Endothelial cell (in vitro differentiated cells): ENCODE data around the gene LYPD6. TPM values are rescaled to one million over a fixed set of nuclear protein-coding genes. Genes with fewer than 3 reads are reported as not detected.
"Not testable (repeated sequence)": the region's sequence is repeated elsewhere in the genome, so short reads cannot be mapped to it uniquely, and the experiment has no call there.

Experiments
- DNase-seq: peaks from one replicate; pipeline ENCODE4 v3.0.0; 2021; ENCODE audit warnings: low spot score
- H3K27ac Mint-ChIP-seq: one replicate; pipeline ENCODE4 v1.8.0; 2021; ENCODE audit warnings: mixed read lengths, inconsistent platforms; ENCODE audit not compliant: unreplicated experiment
- H3K27me3 Mint-ChIP-seq: one replicate; pipeline ENCODE4 v1.8.0; 2021; ENCODE audit warnings: mild to moderate bottlenecking, moderate library complexity, mixed read lengths, inconsistent platforms; ENCODE audit not compliant: unreplicated experiment
- H3K36me3 Mint-ChIP-seq: one replicate; pipeline ENCODE4 v1.8.0; 2021; ENCODE audit warnings: mild to moderate bottlenecking, low read depth, mixed read lengths, inconsistent platforms; ENCODE audit not compliant: unreplicated experiment
- H3K4me1 Mint-ChIP-seq: one replicate; pipeline ENCODE4 v1.8.0; 2021; ENCODE audit warnings: mild to moderate bottlenecking, mixed read lengths, inconsistent platforms; ENCODE audit not compliant: unreplicated experiment
- H3K4me3 Mint-ChIP-seq: one replicate; pipeline ENCODE4 v1.8.0; 2021; ENCODE audit warnings: mild to moderate bottlenecking, mixed read lengths, inconsistent platforms; ENCODE audit not compliant: unreplicated experiment
- H3K9me3 Mint-ChIP-seq: one replicate; pipeline ENCODE4 v1.8.0; 2021; ENCODE audit warnings: mixed read lengths, inconsistent platforms; ENCODE audit not compliant: unreplicated experiment
- CTCF ChIP-seq: fragments of 200-600 bp; sonication (generic); IDR thresholded peaks from one replicate; pipeline ENCODE4 v1.5.0; 2021; ENCODE audit warnings: antibody characterized with exemption; ENCODE audit not compliant: unreplicated experiment
- total RNA-seq: library from RNA; stranded (reverse); fragmentation: NEBNext Ultra II Directional; extraction: Animal tissue kit (Norgen Biotek cat#: 25700); gene quantifications from one replicate; pipeline ENCODE4 v1.2.1, GENCODE V29; 2021; ENCODE audit not compliant: unreplicated experiment

Gene LYPD6
- total RNA-seq, 1 donor from 2014 or later = 3.5 TPM

GRCh38 chr2:149315461-149315860, 14.9 kb upstream of the LYPD6 start:
- no peak overlapping the region for H3K4me3 Mint-ChIP-seq

GRCh38 chr2:149318566-149318965, 11.8 kb upstream of the LYPD6 start:
- not testable (repeated sequence) for H3K27me3 Mint-ChIP-seq, DNase-seq, H3K4me1 Mint-ChIP-seq, H3K36me3 Mint-ChIP-seq, H3K9me3 Mint-ChIP-seq, H3K27ac Mint-ChIP-seq, H3K4me3 Mint-ChIP-seq

More at GRCh38 chr2:149315461-149315860, 14.9 kb upstream of the LYPD6 start:
- peaks cover 4% of the 10 kb centered on the region for H3K9me3 Mint-ChIP-seq
- H3K27me3 Mint-ChIP-seq = no peaks in the 10 kb centered on the region
- H3K27ac Mint-ChIP-seq = no peak overlapping the region
- H3K36me3 Mint-ChIP-seq = no peaks in the 10 kb centered on the region
- no peak for DNase-seq
- peaks cover 2% of the 10 kb centered on the region for H3K4me1 Mint-ChIP-seq
- TF ChIP-seq CTCF = no peak

GRCh38 chr2:149320362-149320761, 10.0 kb upstream of the LYPD6 start:
- Mint-ChIP-seq H3K27ac (no peak overlapping the region), H3K36me3 (no peaks in the 10 kb centered on the region), H3K4me3 (no peak overlapping the region), H3K4me1 (no peaks in the 10 kb centered on the region), H3K9me3 (peaks cover 4% of the 10 kb centered on the region), H3K27me3 (peaks cover 2% of the 10 kb centered on the region)
- no peak for TF ChIP-seq CTCF
- no peak for DNase-seq

DNA sequence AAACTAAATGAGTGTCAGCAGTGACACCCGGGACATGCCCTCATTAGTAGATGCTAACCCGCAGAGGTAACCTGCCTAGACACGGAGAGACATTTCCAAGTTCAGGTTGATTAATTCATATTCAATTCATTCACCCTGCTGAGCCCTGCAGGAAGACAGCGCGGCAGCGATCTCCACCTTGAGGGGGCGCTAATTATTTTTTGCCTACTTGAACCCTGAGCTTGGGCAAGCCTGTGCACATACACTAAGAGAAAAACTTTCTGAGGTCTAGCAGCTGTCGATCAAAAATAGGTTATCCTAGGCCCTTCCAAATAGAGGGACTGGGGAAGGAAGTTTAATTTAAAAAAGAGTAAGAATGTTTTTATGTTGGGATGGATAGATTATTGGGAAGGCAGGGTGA, 1.3 kb upstream of the LYPD6 start:
- peak; percentile 45 for TF ChIP-seq CTCF
- Mint-ChIP-seq H3K27me3 (peaks cover 7% of the 10 kb centered on the region), H3K4me1 (peaks cover 12% of the 10 kb centered on the region), H3K9me3 (no peaks in the 10 kb centered on the region), H3K36me3 (no peaks in the 10 kb centered on the region), H3K4me3 (peak overlapping the region; percentile 85), H3K27ac (no peak overlapping the region)
- peak; percentile 47 for DNase-seq

- TF ChIP-seq CTCF = no peak
- peak; percentile 58 for DNase-seq
- no peak overlapping the region for H3K27ac Mint-ChIP-seq
- H3K4me1 Mint-ChIP-seq = peaks cover 12% of the 10 kb centered on the region
- H3K36me3 Mint-ChIP-seq = no peaks in the 10 kb centered on the region
- H3K4me3 Mint-ChIP-seq = peak overlapping the region; percentile 85
- H3K9me3 Mint-ChIP-seq = no peaks in the 10 kb centered on the region
- peaks cover 9% of the 10 kb centered on the region for H3K27me3 Mint-ChIP-seq
These were observed 779 bp upstream of the LYPD6 start for GRCh38 chr2:149329489-149330126.
